Stimulated activated CD8-positive, alpha-beta memory T cell treated with anti-CD3 and anti-CD28 coated beads, Interleukin-15, amount 100 ng/mL, for 4 hours (primary cell): ENCODE data around the gene COX7A2L.
"Not testable (repeated sequence)": the region's sequence is repeated elsewhere in the genome, so short reads cannot be mapped to it uniquely, and the experiment has no call there.

Experiments used
- DNase-seq, 2 donors: peaks; one replicate each; pipeline ENCODE4 v3.0.0-alpha.2; 2020; ENCODE audit warnings: low read depth in 2 of 2

The COX7A2L gene

GRCh38 chr2:42360890-42361727, at the start of gene COX7A2L:
COX7A2L (minus strand) TSS chr2:42361217; CDS start chr2:42361161, 56 bp downstream.
- DNase-seq, result peak; percentile 92 to 93

GRCh38 chr2:42408009-42408408, 47.0 kb upstream of the COX7A2L start:
- no peak for DNase-seq

- no peak for DNase-seq
These were observed 46.5 kb upstream of the COX7A2L start for GRCh38 chr2:42407476-42407875.

GRCh38 chr2:42404676-42405075, 43.7 kb upstream of the COX7A2L start:
- DNase-seq, result no peak

GRCh38 chr2:42401773-42402172, 40.8 kb upstream of the COX7A2L start:
- no peak for DNase-seq

- DNase-seq, result not testable (repeated sequence)
These were observed 37.0 kb upstream of the COX7A2L start for GRCh38 chr2:42398052-42398451.

- not testable (repeated sequence) for DNase-seq
These were observed 32.3 kb upstream of the COX7A2L start for GRCh38 chr2:42393320-42393719.

- DNase-seq, result no peak
These were observed 31.2 kb upstream of the COX7A2L start for GRCh38 chr2:42392191-42392590.

- no peak for DNase-seq
These were observed 29.5 kb upstream of the COX7A2L start for GRCh38 chr2:42390401-42390969.

GRCh38 chr2:42386682-42387081, 25.7 kb upstream of the COX7A2L start:
- DNase-seq, result no peak

GRCh38 chr2:42385225-42385624, 24.2 kb upstream of the COX7A2L start:
- DNase-seq, result no peak

GRCh38 chr2:42383855-42384530, 23.0 kb upstream of the COX7A2L start:
- DNase-seq, result no peak

- DNase-seq, result no peak
These were observed 21.1 kb upstream of the COX7A2L start for GRCh38 chr2:42382144-42382543.

GRCh38 chr2:42380026-42380425, 19.0 kb upstream of the COX7A2L start:
- not testable (repeated sequence) for DNase-seq

- no peak for DNase-seq
These were observed 17.4 kb upstream of the COX7A2L start for GRCh38 chr2:42378415-42378814.

GRCh38 chr2:42376758-42377157, 15.7 kb upstream of the COX7A2L start:
- no peak for DNase-seq

GRCh38 chr2:42372474-42373200, 11.6 kb upstream of the COX7A2L start:
- DNase-seq, result no peak

GRCh38 chr2:42371611-42372473, 10.8 kb upstream of the COX7A2L start:
- no peak for DNase-seq

GRCh38 chr2:42369532-42370229, 8.7 kb upstream of the COX7A2L start:
- DNase-seq, result no peak

- DNase-seq, result no peak
These were observed 8.0 kb upstream of the COX7A2L start for GRCh38 chr2:42368817-42369531.
